Transverse colon (tissue), 4 donors: ENCODE data around the gene PARL. TPM values are rescaled to one million over a fixed set of nuclear protein-coding genes. Genes with fewer than 3 reads are reported as not detected.

ENCODE experiments used
- DNase-seq: peaks from one replicate; pipeline ENCODE4 v3.0.0-alpha.2; 2019
- H3K27ac ChIP-seq, 4 donors: fragments of 200-600 bp; sonication (generic); 2 replicates each; pipeline ENCODE4 v1.5.1; 2016 to 2018; ENCODE audit warnings: inconsistent platforms in 4 of 4
- H3K27me3 ChIP-seq: fragments of 200-600 bp; sonication (generic); 2 replicates; pipeline ENCODE4 v1.5.1; 2017; ENCODE audit warnings: inconsistent platforms
- H3K36me3 ChIP-seq, 4 donors: fragments of 200-600 bp; sonication (generic); 2 replicates each; pipeline ENCODE4 v1.5.1; 2017 to 2019; ENCODE audit warnings: inconsistent platforms in 4 of 4
- H3K4me1 ChIP-seq, 4 donors: fragments of 200-600 bp; sonication (generic); 2 replicates each; pipeline ENCODE4 v1.5.1; 2017 to 2020; ENCODE audit warnings: inconsistent platforms in 4 of 4
- H3K4me3 ChIP-seq, 4 donors: fragments of 200-600 bp; sonication (generic); 1 replicate in 1 of 4; 2 replicates in 3 of 4; pipeline versions ENCODE4 v1.5.1 to v1.6.1; 2017 to 2019; ENCODE audit warnings: inconsistent platforms in 4 of 4
- H3K9me3 ChIP-seq, 2 donors: fragments of 200-600 bp; sonication (generic); 2 replicates each; pipeline ENCODE4 v1.5.1; 2017 to 2019; ENCODE audit warnings: inconsistent platforms in 2 of 2
- CTCF ChIP-seq, 5 experiments: fragments of 200-600 bp in 3 of 5; fragments of 450-650 bp in 2 of 5; sonication (generic) in 3 of 5; IDR thresholded peaks; 1 replicate in 2 of 5; 2 replicates in 3 of 5; pipeline ENCODE4 v1.5.1; 2016 to 2017; ENCODE audit warnings: antibody characterized with exemption in 5 of 5, inconsistent platforms in 3 of 5, mild to moderate bottlenecking in 2 of 5, moderate library complexity in 1 of 5
- EP300 ChIP-seq: sonication (generic); formaldehyde crosslinking; IDR thresholded peaks from one replicate; pipeline ENCODE4 v1.6.1; 2017; ENCODE audit warnings: antibody characterized with exemption, low read depth
- POLR2A ChIP-seq: fragments of 450-650 bp; IDR thresholded peaks from one replicate; pipeline ENCODE4 v1.6.1; 2016; ENCODE audit warnings: antibody characterized with exemption, mild to moderate bottlenecking, moderate library complexity
- POLR2AphosphoS5 ChIP-seq, 3 donors: sonication (generic); formaldehyde crosslinking; IDR thresholded peaks; one replicate each; pipeline ENCODE4 v1.6.1; 2016; ENCODE audit warnings: antibody characterized with exemption in 3 of 3
- WGBS, 2 donors: methylation state at CpG; one replicate each; pipeline ENCODE4 v1.1.5; 2018; ENCODE audit warnings: low coverage in 1 of 2; 5-methylcytosine and 5-hydroxymethylcytosine counted together
- in situ Hi-C, 4 donors: fragments of 200-750 bp; cut with MboI; loops; one replicate each; pipeline versions ENCODE4 v1.15.0 to v1.15.1; 2017; ENCODE audit warnings: low sequenced_read_pairs in 3 of 4, low pct_ligation_motif_present in 1 of 4, low pct_unique_long_range_greater_than_20kb in 1 of 4
- intact Hi-C: fragments of 100-400 bp; cut with DNase I; formaldehyde crosslinking; loops from one replicate; pipeline ENCODE4 v1.15.1; 2023; ENCODE audit warnings: low total_unique reads
- total RNA-seq, 4 donors: library from RNA; depleted of rRNA; stranded (reverse); fragments of >200 nt; gene quantifications; one replicate each; pipeline ENCODE4 v1.1.0, GENCODE V29; 2016

Gene PARL
- total RNA-seq, 4 donors from 2014 or later = 27.3 to 61.3 (median 48.8) TPM

- Histone ChIP-seq H3K36me3 (no peaks in the 10 kb centered on the region), H3K9me3 (no peaks in the 10 kb centered on the region), H3K27ac (peak overlapping the region in 1 of 4 donors; percentile 8), H3K4me3 (peak overlapping the region; percentile 40 to 67 (median 50)), H3K4me1 (peaks cover 7 to 18% (median 11%) of the 10 kb centered on the region in 4 donors), H3K27me3 (peaks cover 15% of the 10 kb centered on the region)
- DNase-seq = no peak
- in situ Hi-C loops = no loop called here
- WGBS, 2 donors = 3% methylated on average over 42 of the region's 88 CpGs; no CpG with 5 or more reads in 1 of the 2 donors
- TF ChIP-seq EP300 = no peak
- TF ChIP-seq POLR2AphosphoS5 (IDR thresholded peaks at IDR 0.05) = no peak
- TF ChIP-seq CTCF (IDR thresholded peaks at IDR 0.05) = no peak
- TF ChIP-seq POLR2A = no peak
- intact Hi-C loops = no loop called here
Measured at GRCh38 chr3:183824761-183825455, 59.8 kb downstream of the PARL start.

- no peak for DNase-seq
- in situ Hi-C loops = no loop called here
- H3K4me1 ChIP-seq = peaks cover 7 to 18% (median 11%) of the 10 kb centered on the region in 4 donors
- no peak for TF ChIP-seq EP300
- no peak for TF ChIP-seq CTCF (IDR thresholded peaks at IDR 0.05)
- TF ChIP-seq POLR2A = no peak
- no peak for TF ChIP-seq POLR2AphosphoS5 (IDR thresholded peaks at IDR 0.05)
- H3K27ac ChIP-seq = no peak overlapping the region
- no peaks in the 10 kb centered on the region for H3K9me3 ChIP-seq
- no peak overlapping the region for H3K4me3 ChIP-seq
- 78 to 83% methylated on average over 5 of the region's 5 CpGs for WGBS, 2 donors
- intact Hi-C loops = no loop called here
- H3K27me3 ChIP-seq = peaks cover 15% of the 10 kb centered on the region
- H3K36me3 ChIP-seq = no peaks in the 10 kb centered on the region
Measured at GRCh38 chr3:183823963-183824362, 60.7 kb downstream of the PARL start.

- Histone ChIP-seq H3K36me3 (no peaks in the 10 kb centered on the region), H3K9me3 (no peaks in the 10 kb centered on the region), H3K4me3 (no peak overlapping the region), H3K27ac (no peak overlapping the region), H3K4me1 (peaks cover 7 to 18% (median 11%) of the 10 kb centered on the region in 4 donors), H3K27me3 (peaks cover 15% of the 10 kb centered on the region)
- in situ Hi-C loops (no loop called here), intact Hi-C loops (no loop called here)
- TF ChIP-seq EP300 = no peak
- WGBS, 2 donors = 85 to 88% methylated on average over 4 to 13 of the region's 13 CpGs
- no peak for DNase-seq
Measured at GRCh38 chr3:183822631-183823030, 62.0 kb downstream of the PARL start.

- TF ChIP-seq EP300 (no peak), CTCF (IDR thresholded peaks at IDR 0.05) (no peak), POLR2A (no peak), POLR2AphosphoS5 (IDR thresholded peaks at IDR 0.05) (no peak)
- H3K27me3 ChIP-seq = peaks cover 15% of the 10 kb centered on the region
- H3K36me3 ChIP-seq = no peaks in the 10 kb centered on the region
- no peak overlapping the region for H3K4me3 ChIP-seq
- 91% methylated on average over 6 of the region's 6 CpGs; no CpG with 5 or more reads in 1 of the 2 donors for WGBS, 2 donors
- peaks cover 5 to 10% (median 6%) of the 10 kb centered on the region in 4 donors for H3K4me1 ChIP-seq
- no peaks in the 10 kb centered on the region for H3K9me3 ChIP-seq
- H3K27ac ChIP-seq = no peak overlapping the region
- in situ Hi-C loops = no loop called here
- intact Hi-C loops = no loop called here
- no peak for DNase-seq
Measured at GRCh38 chr3:183819831-183820230, 64.8 kb downstream of the PARL start.
